ENCODE data around the gene UBL3. TPM values are rescaled to one million over a fixed set of nuclear protein-coding genes. Genes with fewer than 3 reads are reported as not detected.

UBL3 gene
- total RNA-seq, 1 experiment from 2014 or later, result 19.0 TPM

GRCh38 chr13:29882076-29882475 is 31.7 kb upstream of the UBL3 start:
- H3K79me2 ChIP-seq (ENCODE audit: insufficient read depth, low read length), result no peaks in the 10 kb centered on the region
- no peaks in the 10 kb centered on the region for H3K36me3 Mint-ChIP-seq (ENCODE audit: insufficient read depth in 1 of 3, low read depth in 3 of 3)
- peaks cover 15% of the 10 kb centered on the region; the same call in 1 of the 2 replicates for H3K4me1 ChIP-seq (ENCODE audit: insufficient read depth, low read length)
- no peak overlapping the region for H2BK15ac ChIP-seq (ENCODE audit: low read depth, low read length)
- no peak overlapping the region for H4K5ac ChIP-seq (ENCODE audit: insufficient read length, low read depth, low read length)
- H3K56ac ChIP-seq (ENCODE audit: insufficient read length, low read depth, low read length), result no peak overlapping the region
- no peak overlapping the region for H3K23ac ChIP-seq (ENCODE audit: insufficient read length, low read depth, low read length)
- no peak overlapping the region for H4K8ac ChIP-seq (replicated peaks; ENCODE audit: insufficient read length, low read depth, low read length)
- no peak overlapping the region for H3K27ac ChIP-seq (ENCODE audit: insufficient read length, low read depth, low read length)
- H3K23me2 ChIP-seq (ENCODE audit: insufficient read length, low read depth, low read length, poor library complexity, severe bottlenecking), result no peaks in the 10 kb centered on the region
- H3K18ac ChIP-seq (ENCODE audit: insufficient read length, low read depth, low read length), result no peak overlapping the region
- TF ChIP-seq CTCF (conservative IDR thresholded peaks at IDR 0.05), result no peak
- no peak overlapping the region for H3K4ac ChIP-seq (ENCODE audit: low read depth, low read length)
- H2AFZ ChIP-seq (ENCODE audit: low read length), result no peak overlapping the region
- H2BK20ac ChIP-seq (ENCODE audit: low read depth, low read length, poor library complexity, severe bottlenecking), result no peak overlapping the region
- H4K20me1 ChIP-seq (ENCODE audit: control insufficient read depth, insufficient read depth, insufficient read length), result no peaks in the 10 kb centered on the region
- H2BK5ac ChIP-seq (ENCODE audit: insufficient read length, low read length), result no peak overlapping the region
- H3K4me2 ChIP-seq (ENCODE audit: insufficient read depth, insufficient read length, low read length), result no peak overlapping the region
- no peak overlapping the region for H3K4me3 Mint-ChIP-seq
- no peak overlapping the region for H3K9ac ChIP-seq (ENCODE audit: extremely low read depth, insufficient read length, low read length)
- no peak overlapping the region for H2AK5ac ChIP-seq (ENCODE audit: insufficient read length, low read length)
- no peaks in the 10 kb centered on the region for H3K9me3 Mint-ChIP-seq
- no peaks in the 10 kb centered on the region for H3K27me3 ChIP-seq (ENCODE audit: insufficient read depth, low read length)
- H3K4me1 Mint-ChIP-seq, result peaks cover 52 to 55% of the 10 kb centered on the region in 2 experiments
- H3K27ac Mint-ChIP-seq, result no peak overlapping the region
- H2BK12ac ChIP-seq (ENCODE audit: insufficient read length, low read depth, low read length), result no peak overlapping the region
- H3K9me3 ChIP-seq (ENCODE audit: control insufficient read depth, low read depth, low read length), result no peaks in the 10 kb centered on the region
- no CpG with 5 or more reads among the region's 1 CpG for WGBS (ENCODE audit: extremely low coverage, insufficient read length, low lambda C conversion rate)
- H3K14ac ChIP-seq (ENCODE audit: insufficient read depth, low read length), result no peak overlapping the region
- no peaks in the 10 kb centered on the region for H3K79me1 ChIP-seq (ENCODE audit: insufficient read depth, low read depth, low read length, poor library complexity, severe bottlenecking)
- H2BK120ac ChIP-seq (ENCODE audit: low read depth, low read length, poor library complexity, severe bottlenecking), result peak overlapping the region; percentile 41
- no peak overlapping the region for H3T11ph ChIP-seq (ENCODE audit: low read length)
- no peak for DNase-seq
- no peaks in the 10 kb centered on the region; the same call in 1 of the 2 replicates for H3K27me3 Mint-ChIP-seq (ENCODE audit: low read depth)
- no peak overlapping the region for H4K91ac ChIP-seq (ENCODE audit: insufficient read length, low read depth, low read length)
